ENCODE data around the gene RPS6KA3.

The RPS6KA3 gene

DNA sequence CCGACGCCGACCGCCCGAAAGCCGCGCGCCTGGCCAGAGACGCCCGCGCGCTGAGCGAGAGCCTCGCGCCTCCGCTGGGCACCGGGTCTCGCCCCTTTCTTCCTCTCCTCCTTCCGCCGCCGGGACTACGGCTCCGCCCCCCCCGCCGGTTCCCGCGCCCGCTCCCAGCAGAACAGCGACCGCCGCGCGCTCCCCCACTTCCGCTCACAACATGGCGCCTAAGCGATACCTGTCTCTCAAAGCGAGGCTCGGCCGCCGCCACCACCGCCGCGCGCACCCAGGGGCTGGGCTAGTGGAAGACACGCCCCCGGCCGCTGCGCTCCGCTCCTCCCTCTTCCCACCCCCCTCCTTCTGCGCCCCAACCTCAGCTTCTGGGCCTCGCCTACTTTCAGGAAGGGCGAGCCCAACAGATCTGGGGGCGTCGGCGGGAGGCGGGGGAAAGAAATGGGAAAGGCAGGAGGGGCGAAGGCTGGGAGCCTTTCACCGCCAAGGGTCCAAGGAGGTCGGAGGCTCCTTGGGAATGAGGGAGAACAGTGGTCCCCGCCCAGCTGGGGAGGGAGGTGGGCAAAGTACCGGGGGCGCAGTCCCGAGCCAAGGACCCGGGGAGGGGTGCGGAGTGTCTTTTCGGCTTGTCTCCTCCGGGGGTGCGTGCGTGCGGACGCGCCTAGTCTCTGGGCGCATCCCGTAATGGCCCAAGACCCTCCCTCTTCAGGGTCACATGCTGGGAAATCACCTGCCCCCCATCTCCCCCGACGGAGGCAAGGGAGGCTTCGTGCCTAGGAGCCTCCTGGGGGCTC lies at the start of gene RPS6KA3:
RPS6KA3 (minus strand) TSS at position 100 of the 797 bp plus-strand sequence. CDS start 277 bp downstream, outside the sequence.
- peak within 1 kb of the TSS; percentile 70 for H3K27ac ChIP-seq
- no peak for TF ChIP-seq ZFX (IDR thresholded peaks at IDR 0.05; ENCODE audit: borderline replicate concordance)

DNA sequence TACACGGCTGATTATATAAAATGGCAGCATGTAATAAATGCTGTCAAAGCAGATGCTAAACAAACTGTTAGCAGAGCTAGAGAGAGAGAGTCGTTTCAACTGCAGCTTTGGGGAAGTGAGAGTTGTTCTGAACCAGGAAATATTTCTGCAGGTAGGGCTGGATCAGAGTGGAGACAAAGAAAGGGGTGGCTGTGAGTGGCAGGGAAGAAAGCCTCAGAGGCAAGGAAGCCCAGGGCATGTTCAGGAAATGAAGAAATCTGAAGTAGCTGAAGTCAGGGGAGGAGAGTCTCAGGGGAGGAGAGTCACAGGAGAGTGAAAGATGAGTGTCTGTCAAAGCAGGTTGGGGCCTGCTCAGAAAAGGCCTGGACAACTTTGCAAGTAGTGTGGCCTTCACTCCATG lies 48.4 kb upstream of the RPS6KA3 start:
- no peak overlapping the region for H3K27ac ChIP-seq
- TF ChIP-seq, protein P1, sequence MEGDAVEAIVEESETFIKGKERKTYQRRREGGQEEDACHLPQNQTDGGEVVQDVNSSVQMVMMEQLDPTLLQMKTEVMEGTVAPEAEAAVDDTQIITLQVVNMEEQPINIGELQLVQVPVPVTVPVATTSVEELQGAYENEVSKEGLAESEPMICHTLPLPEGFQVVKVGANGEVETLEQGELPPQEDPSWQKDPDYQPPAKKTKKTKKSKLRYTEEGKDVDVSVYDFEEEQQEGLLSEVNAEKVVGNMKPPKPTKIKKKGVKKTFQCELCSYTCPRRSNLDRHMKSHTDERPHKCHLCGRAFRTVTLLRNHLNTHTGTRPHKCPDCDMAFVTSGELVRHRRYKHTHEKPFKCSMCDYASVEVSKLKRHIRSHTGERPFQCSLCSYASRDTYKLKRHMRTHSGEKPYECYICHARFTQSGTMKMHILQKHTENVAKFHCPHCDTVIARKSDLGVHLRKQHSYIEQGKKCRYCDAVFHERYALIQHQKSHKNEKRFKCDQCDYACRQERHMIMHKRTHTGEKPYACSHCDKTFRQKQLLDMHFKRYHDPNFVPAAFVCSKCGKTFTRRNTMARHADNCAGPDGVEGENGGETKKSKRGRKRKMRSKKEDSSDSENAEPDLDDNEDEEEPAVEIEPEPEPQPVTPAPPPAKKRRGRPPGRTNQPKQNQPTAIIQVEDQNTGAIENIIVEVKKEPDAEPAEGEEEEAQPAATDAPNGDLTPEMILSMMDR (IDR thresholded peaks at IDR 0.05): no peak
- TF ChIP-seq ZFX (IDR thresholded peaks at IDR 0.05; ENCODE audit: borderline replicate concordance): no peak

DNA sequence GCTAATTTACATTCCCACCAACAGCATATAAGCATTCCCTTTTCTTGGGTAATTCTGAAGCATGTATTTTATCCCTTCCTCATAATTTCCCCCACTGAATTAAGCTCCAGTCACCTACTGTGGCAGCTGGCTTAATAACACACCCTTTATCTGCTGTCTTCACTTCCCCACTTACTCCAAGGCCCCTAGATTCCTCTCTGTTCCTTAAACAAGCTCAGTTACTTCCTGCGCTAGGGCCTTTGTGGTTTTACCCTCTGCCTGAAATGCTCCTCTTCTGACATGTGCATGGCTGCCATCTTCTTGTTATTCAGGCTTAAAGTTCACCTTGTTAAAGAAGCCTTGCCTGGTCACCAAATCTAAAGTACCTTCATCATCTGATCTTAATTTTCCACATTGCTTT lies 47.2 kb upstream of the RPS6KA3 start:
- no peak overlapping the region for H3K27ac ChIP-seq
- TF ChIP-seq, protein P1 (IDR thresholded peaks at IDR 0.05): no peak
- no peak for TF ChIP-seq ZFX (IDR thresholded peaks at IDR 0.05; ENCODE audit: borderline replicate concordance)

DNA sequence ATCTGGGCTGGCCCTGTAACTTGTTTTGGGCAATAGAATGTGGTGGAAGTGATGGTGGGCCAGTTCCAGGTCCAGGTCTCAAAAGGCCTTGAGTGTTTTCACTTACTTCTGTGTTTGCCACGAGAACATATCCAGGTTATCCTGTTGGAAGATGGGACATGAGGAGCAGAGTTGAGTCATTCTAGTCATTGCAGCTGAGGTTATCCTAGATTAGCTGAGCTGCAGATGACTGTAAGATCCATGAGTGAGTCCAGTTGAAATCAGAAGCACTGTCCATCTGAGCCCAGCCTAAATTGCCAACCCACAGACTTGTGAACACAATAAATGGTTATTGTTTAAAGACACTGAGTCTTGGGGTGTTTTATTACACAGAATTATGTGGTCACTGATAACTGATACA lies 45.3 kb upstream of the RPS6KA3 start:
- TF ChIP-seq, protein P1 (IDR thresholded peaks at IDR 0.05): no peak
- no peak for TF ChIP-seq ZFX (IDR thresholded peaks at IDR 0.05; ENCODE audit: borderline replicate concordance)
- no peak overlapping the region for H3K27ac ChIP-seq

DNA sequence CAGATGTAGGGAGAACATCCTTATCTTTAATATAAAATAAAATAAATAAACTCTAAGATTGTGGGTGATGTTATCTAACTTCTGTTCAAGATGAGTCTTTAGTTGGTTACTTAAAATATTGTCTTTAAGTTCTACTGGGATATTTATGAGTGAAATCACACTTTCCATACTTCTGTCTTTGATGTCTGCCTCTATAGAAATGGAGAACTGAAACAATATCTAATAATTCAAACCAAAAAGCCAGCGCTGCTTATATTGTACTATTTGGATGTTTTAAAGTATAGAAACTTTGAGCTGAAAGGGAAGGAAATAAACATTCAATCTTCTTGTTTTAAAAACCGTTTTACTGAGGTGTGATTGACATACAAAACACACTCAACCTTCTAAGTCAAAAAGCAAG lies 44.8 kb upstream of the RPS6KA3 start:
- TF ChIP-seq, protein P1 (IDR thresholded peaks at IDR 0.05): no peak
- no peak for TF ChIP-seq ZFX (IDR thresholded peaks at IDR 0.05; ENCODE audit: borderline replicate concordance)
- no peak overlapping the region for H3K27ac ChIP-seq

DNA sequence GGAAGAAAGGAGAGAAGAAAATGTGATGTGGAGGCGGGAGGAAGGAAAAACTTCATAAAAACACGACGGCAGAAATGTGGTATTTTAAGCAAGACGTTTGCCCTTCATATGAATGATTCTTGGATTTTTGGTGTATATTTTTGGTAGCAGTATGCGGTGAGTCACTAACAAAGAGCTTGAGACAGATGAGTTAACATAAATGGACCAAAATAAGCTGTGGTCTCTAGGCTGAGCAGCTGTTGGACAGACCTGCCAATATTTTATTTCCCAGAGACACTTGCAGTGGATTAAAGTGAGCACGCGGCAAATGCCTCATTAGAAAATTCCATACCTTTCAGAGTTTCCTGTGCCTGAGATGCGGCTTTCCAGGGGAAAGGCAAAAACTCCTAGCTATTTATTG lies 43.1 kb upstream of the RPS6KA3 start:
- H3K27ac ChIP-seq: no peak overlapping the region
- TF ChIP-seq, protein P1 (IDR thresholded peaks at IDR 0.05): no peak
- TF ChIP-seq ZFX (IDR thresholded peaks at IDR 0.05; ENCODE audit: borderline replicate concordance): no peak

DNA sequence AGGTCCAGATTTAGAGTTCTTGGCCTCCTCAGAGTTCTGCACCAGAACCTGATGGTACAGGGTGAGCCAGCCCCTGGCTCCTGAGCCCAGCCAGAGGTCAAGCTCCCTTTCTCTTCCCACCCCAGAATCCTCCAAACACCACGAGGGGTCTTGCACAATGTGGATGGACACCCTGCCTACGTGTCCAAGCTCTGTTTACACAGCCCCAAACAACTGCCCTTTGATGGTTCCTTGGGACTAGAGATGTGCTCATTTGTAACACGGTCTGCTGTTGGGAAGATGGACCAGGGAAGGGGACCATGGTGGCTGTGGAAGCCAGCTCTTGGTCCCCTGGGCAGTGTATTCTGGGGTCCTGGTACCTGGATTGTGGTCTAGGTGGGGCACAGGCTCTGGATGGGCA lies 40.0 kb upstream of the RPS6KA3 start:
- TF ChIP-seq, protein P1 (IDR thresholded peaks at IDR 0.05): no peak
- TF ChIP-seq ZFX (IDR thresholded peaks at IDR 0.05; ENCODE audit: borderline replicate concordance): no peak
- no peak overlapping the region for H3K27ac ChIP-seq
